Measurements from ENCODE around the gene FSTL4.

The FSTL4 gene

GRCh38 chr5:133391354-133392136, 220.8 kb downstream of the FSTL4 start:
- in situ Hi-C loops (cut with MboI; ENCODE audit: low sequenced_read_pairs) = no loop called here

GRCh38 chr5:133390416-133391353, 221.7 kb downstream of the FSTL4 start:
- in situ Hi-C loops (cut with MboI; ENCODE audit: low sequenced_read_pairs) = no loop called here

DNA sequence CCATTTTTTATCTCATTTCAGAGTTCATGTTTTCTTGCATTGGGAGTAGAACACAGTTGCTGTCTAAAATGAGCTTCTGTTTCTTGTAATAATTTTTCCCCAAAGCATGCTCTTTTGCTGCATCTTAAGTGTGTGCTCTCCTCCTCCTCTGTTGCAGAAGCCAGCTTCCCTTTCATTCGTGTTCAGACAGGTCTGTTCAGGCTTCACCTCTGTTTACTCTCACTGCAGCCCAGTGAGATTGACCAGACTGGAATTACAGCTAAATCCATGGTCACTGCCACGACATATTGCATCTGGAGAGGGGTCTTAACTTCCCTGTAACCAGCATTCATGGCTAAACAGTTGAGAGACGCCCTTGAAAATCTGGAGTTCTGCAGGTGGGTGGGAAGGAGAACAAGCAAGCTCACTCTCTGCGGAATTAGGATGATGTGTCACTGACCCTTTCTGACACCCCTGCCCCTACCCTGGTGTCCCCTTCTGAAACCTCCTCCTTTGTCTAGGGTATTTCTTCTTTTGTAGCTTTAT, 223.2 kb downstream of the FSTL4 start:
- in situ Hi-C loops (cut with MboI; ENCODE audit: low sequenced_read_pairs) = no loop called here

DNA sequence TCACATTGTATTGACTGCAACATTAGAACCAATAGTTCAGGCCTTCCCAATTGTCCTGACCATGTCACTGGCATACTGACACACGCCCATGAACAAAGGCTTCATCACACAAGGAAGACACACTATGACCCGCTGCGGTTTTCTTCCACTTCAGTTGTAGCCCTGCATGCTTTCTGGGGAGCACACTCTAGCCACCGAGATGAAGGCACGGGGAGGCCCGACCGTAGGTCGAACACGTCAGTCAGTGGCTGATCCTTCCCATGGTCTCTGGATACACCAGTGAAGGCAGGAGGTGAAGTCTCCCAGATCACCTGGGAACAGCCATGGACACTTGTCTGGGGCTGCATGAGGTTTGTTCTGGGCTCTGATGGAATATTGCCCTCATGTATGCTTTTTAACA, 224.7 kb downstream of the FSTL4 start:
- in situ Hi-C loops (cut with MboI; ENCODE audit: low sequenced_read_pairs) = no loop called here

- in situ Hi-C loops (cut with MboI; ENCODE audit: low sequenced_read_pairs) = no loop called here
Measured at GRCh38 chr5:133387091-133387490, 225.2 kb downstream of the FSTL4 start.

DNA sequence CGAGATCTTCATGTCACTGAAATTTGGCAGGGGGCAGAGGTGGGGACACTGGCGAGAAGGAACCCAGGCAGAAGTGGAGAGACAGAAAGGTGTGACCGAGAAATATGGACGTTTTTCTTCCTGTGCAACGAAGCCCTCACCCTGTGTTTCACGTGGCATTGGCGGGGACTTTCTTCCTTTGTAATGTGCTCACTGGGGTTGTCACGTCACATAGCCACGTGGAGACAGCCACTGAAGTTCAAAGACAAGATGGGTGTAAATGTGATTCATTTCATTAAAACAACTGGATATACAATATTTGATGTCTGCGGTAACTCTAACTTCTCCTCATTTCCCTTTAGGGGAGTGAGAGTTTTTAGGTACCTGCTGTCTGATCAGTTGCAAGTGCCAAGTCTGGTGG, 225.7 kb downstream of the FSTL4 start:
- in situ Hi-C loops (cut with MboI; ENCODE audit: low sequenced_read_pairs) = no loop called here

DNA sequence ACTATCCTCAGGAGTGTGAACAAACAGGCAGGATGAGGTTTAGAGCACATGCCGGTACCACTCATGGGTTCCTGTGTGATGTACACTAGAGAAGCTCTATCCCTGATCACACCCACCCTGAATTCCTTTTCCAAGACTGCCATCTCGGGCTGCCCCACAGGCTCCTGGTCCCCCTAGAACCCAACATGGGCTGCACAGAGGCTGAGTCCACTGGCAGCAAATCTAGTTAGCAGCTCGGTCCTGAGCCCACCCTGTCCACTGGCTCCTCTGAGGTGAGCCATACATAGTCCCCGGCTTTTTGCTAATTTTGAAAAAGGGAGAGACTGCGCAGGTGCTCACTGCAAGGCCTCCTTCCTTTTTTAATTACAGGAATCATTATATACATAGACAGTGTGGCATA, 227.0 kb downstream of the FSTL4 start:
- in situ Hi-C loops (cut with MboI; ENCODE audit: low sequenced_read_pairs) = no loop called here

GRCh38 chr5:133384903-133385302, 227.4 kb downstream of the FSTL4 start:
- in situ Hi-C loops (cut with MboI; ENCODE audit: low sequenced_read_pairs) = no loop called here

DNA sequence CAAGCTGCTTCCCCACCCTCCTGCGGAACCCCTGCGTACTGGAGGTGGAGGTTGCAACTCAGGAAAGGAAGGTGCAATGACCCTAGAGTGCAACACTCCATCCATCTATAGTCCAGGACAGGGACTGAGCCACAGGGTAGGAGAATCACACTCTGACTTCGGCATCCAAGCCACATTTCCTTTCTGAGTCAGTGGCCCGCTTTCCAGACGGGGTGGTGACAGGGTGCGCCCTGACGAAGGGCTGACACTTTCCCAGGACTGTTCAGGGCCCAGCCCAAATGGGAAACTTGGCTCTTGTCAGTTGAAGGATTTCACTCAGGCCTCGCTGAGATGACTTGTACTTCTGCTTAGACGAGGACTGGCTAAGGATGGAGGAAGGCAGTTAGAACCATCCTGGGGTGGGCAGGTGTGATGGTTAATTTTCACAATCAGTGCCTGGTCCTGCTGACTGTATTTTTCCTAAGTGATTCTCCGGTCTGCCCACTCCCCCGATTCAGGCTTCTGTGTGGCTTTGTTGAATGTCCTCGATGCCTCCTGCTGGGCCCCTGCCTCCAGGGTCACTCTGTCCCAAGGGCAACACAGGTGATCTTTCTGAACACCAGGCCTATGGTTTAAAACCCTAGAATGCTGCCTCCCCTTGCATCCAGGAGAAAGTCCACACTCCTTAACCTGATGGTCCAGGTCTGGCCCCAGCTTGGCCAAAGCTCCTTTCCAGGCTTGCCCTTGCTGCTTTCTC, 228.1 kb downstream of the FSTL4 start:
- in situ Hi-C loops (cut with MboI; ENCODE audit: low sequenced_read_pairs) = no loop called here

- in situ Hi-C loops (cut with MboI; ENCODE audit: low sequenced_read_pairs) = no loop called here
Measured at GRCh38 chr5:133383580-133383939, 228.8 kb downstream of the FSTL4 start.

DNA sequence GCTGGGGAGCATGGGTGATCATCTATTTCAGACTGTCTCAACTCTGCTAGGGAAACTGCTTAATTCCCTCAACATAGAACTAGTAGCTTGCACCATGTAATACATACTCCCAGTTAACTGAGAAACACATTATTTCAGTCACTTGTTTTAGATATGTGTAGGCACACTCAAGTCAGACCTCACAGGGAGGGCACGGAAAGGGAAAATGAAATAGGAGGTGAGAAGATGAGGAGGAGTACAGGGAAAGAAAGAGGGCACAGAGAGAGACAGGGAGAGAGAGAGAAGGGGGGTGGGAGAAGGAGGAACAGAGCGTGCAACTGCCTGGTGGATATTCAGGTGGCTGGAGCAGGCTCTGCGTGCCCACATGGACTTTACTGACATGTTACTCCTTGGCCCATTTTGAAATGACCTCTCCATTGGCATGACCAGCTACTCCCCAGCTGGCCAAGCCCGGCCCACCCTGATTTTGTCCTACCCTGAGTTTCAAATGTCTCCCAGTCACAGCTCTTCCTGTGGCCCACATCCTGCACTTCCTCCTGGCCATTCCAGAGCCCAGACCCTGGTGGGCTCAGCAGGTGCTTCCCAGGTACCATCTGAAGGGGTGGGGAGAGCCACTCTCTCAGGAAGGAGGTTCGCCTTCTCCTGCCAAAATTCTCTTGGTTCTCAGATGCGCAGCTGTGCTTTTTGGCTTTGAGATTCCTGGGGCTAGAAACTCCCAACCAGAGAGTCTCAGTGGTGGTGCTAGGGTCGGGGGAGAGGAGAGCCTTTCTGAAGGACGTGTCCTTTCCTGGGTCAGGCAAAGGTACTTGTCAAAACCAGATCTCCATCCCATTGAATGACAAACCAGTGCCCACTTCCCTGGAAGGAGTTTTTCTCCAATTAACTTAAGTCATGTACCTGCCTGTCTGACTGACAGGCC, 229.4 kb downstream of the FSTL4 start:
- in situ Hi-C loops (cut with MboI; ENCODE audit: low sequenced_read_pairs) = no loop called here

- in situ Hi-C loops (cut with MboI; ENCODE audit: low sequenced_read_pairs) = no loop called here
Measured at GRCh38 chr5:133381571-133382365, 230.6 kb downstream of the FSTL4 start.

GRCh38 chr5:133381041-133381440, 231.3 kb downstream of the FSTL4 start:
- in situ Hi-C loops (cut with MboI; ENCODE audit: low sequenced_read_pairs) = no loop called here

DNA sequence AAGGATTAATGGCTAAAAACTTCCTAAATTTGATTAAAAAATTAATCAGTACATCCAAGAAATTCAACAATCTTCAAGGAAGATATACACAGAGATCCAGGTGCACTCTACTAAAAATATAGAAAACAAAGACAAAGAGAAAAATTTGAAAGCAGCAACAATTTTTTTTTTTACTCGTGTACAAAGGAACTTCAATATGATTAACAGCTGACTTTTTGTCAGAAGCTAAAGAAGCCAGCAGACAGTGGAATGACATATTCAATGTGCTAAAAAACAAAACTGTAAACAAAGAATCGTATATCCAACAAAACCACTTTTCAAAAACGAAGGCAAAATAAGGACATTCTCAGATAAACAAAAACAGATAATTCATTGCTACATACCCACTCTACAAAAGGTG, 234.6 kb downstream of the FSTL4 start:
- in situ Hi-C loops (cut with MboI; ENCODE audit: low sequenced_read_pairs) = no loop called here

DNA sequence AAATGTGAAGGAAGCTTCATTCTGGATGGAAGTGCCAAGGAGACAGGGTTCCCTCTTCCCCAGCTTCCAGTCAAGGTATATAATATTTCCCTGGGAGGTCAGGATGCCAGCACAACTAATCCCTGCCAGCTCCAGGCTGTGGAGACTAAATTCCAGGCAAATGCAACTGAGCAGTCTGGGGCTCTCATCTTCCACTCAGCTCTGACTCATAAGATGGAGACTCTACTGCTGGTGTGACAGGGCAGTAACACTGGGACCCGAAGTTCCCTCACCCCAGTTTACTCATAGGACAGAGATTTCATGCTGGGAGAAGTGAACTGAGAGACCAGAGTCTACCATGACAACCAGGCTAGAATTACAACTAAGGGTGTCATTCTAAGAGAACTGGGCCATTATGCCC, 235.4 kb downstream of the FSTL4 start:
- in situ Hi-C loops (cut with MboI; ENCODE audit: low sequenced_read_pairs) = no loop called here

- in situ Hi-C loops (cut with MboI; ENCODE audit: low sequenced_read_pairs) = no loop called here
Measured at GRCh38 chr5:133373121-133373870, 239.0 kb downstream of the FSTL4 start.

- in situ Hi-C loops (cut with MboI; ENCODE audit: low sequenced_read_pairs) = no loop called here
Measured at GRCh38 chr5:133372293-133372937, 239.9 kb downstream of the FSTL4 start.
